ENCODE measurements around the gene PPP1R26. TPM values are rescaled to one million over a fixed set of nuclear protein-coding genes. Genes with fewer than 3 reads are reported as not detected.

The PPP1R26 gene
- total and polyA plus RNA-seq, 9 of the 15 experiments (the other 6 are each of a cell fraction or from before 2014, with no cell fraction given): 0.77 to 26.8 (median 9.3) TPM

DNA sequence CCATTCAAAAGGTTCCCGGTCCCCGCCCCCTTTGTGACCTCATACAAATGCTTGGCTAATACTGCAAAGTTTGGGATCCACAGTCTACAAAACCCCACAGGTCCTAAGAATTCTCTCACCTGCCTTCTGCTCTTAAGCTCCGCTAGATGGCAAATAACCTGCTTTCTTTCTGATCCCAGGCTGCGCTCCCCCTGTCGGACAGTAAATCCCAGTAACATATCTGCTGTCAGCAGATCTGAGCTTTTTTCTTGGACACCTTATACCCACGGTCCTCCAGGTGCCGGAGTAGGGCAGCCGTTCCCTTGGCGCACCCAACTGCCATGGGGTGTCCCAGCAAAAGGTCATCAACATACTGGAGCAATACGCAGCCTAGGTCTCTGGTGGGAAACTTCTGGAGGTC is 39.0 kb upstream of the PPP1R26 start (continued):
- TF ChIP-seq, protein P1, sequence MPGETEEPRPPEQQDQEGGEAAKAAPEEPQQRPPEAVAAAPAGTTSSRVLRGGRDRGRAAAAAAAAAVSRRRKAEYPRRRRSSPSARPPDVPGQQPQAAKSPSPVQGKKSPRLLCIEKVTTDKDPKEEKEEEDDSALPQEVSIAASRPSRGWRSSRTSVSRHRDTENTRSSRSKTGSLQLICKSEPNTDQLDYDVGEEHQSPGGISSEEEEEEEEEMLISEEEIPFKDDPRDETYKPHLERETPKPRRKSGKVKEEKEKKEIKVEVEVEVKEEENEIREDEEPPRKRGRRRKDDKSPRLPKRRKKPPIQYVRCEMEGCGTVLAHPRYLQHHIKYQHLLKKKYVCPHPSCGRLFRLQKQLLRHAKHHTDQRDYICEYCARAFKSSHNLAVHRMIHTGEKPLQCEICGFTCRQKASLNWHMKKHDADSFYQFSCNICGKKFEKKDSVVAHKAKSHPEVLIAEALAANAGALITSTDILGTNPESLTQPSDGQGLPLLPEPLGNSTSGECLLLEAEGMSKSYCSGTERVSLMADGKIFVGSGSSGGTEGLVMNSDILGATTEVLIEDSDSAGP (CRISPR knock-in tag; IDR thresholded peaks at IDR 0.05): no peak
- TF ChIP-seq, protein P2, sequence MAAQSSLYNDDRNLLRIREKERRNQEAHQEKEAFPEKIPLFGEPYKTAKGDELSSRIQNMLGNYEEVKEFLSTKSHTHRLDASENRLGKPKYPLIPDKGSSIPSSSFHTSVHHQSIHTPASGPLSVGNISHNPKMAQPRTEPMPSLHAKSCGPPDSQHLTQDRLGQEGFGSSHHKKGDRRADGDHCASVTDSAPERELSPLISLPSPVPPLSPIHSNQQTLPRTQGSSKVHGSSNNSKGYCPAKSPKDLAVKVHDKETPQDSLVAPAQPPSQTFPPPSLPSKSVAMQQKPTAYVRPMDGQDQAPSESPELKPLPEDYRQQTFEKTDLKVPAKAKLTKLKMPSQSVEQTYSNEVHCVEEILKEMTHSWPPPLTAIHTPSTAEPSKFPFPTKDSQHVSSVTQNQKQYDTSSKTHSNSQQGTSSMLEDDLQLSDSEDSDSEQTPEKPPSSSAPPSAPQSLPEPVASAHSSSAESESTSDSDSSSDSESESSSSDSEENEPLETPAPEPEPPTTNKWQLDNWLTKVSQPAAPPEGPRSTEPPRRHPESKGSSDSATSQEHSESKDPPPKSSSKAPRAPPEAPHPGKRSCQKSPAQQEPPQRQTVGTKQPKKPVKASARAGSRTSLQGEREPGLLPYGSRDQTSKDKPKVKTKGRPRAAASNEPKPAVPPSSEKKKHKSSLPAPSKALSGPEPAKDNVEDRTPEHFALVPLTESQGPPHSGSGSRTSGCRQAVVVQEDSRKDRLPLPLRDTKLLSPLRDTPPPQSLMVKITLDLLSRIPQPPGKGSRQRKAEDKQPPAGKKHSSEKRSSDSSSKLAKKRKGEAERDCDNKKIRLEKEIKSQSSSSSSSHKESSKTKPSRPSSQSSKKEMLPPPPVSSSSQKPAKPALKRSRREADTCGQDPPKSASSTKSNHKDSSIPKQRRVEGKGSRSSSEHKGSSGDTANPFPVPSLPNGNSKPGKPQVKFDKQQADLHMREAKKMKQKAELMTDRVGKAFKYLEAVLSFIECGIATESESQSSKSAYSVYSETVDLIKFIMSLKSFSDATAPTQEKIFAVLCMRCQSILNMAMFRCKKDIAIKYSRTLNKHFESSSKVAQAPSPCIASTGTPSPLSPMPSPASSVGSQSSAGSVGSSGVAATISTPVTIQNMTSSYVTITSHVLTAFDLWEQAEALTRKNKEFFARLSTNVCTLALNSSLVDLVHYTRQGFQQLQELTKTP (IDR thresholded peaks at IDR 0.05; ENCODE audit: low read depth in 1 of 2, partially characterized antibody in 2 of 2): peak in 1 of 2 experiments; percentile 32
- TF ChIP-seq TCF7L2 (IDR thresholded peaks at IDR 0.05; ENCODE audit: low read depth, low read length) (no peak), NFE2L1 (tag; IDR thresholded peaks at IDR 0.05; ENCODE audit: borderline replicate concordance, low read depth) (no peak), ZBTB1 (CRISPR knock-in tag; IDR thresholded peaks at IDR 0.05; ENCODE audit: borderline replicate concordance, low read depth) (no peak), PRPF4 (IDR thresholded peaks at IDR 0.05; ENCODE audit: insufficient read depth, low read depth, low read length, poor library complexity, severe bottlenecking) (no peak), POLR2H (tag; IDR thresholded peaks at IDR 0.05; ENCODE audit: low read depth) (no peak), ZNF41 (CRISPR knock-in tag; conservative IDR thresholded peaks at IDR 0.05) (no peak), ZNF175 (CRISPR knock-in tag; IDR thresholded peaks at IDR 0.05; ENCODE audit: low read depth) (0 out of 2 replicates have a peak, but pooled peaks have one; percentile 29), TGIF2 (CRISPR knock-in tag; IDR thresholded peaks at IDR 0.05) (no peak), ZBTB7A (IDR thresholded peaks at IDR 0.05; ENCODE audit: borderline replicate concordance, control insufficient read depth, low read depth, low read length) (no peak)
- TF ChIP-seq, protein P3, sequence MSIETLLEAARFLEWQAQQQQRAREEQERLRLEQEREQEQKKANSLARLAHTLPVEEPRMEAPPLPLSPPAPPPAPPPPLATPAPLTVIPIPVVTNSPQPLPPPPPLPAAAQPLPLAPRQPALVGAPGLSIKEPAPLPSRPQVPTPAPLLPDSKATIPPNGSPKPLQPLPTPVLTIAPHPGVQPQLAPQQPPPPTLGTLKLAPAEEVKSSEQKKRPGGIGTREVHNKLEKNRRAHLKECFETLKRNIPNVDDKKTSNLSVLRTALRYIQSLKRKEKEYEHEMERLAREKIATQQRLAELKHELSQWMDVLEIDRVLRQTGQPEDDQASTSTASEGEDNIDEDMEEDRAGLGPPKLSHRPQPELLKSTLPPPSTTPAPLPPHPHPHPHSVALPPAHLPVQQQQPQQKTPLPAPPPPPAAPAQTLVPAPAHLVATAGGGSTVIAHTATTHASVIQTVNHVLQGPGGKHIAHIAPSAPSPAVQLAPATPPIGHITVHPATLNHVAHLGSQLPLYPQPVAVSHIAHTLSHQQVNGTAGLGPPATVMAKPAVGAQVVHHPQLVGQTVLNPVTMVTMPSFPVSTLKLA (conservative IDR thresholded peaks at IDR 0.05): no peak
- TF ChIP-seq, protein P4, sequence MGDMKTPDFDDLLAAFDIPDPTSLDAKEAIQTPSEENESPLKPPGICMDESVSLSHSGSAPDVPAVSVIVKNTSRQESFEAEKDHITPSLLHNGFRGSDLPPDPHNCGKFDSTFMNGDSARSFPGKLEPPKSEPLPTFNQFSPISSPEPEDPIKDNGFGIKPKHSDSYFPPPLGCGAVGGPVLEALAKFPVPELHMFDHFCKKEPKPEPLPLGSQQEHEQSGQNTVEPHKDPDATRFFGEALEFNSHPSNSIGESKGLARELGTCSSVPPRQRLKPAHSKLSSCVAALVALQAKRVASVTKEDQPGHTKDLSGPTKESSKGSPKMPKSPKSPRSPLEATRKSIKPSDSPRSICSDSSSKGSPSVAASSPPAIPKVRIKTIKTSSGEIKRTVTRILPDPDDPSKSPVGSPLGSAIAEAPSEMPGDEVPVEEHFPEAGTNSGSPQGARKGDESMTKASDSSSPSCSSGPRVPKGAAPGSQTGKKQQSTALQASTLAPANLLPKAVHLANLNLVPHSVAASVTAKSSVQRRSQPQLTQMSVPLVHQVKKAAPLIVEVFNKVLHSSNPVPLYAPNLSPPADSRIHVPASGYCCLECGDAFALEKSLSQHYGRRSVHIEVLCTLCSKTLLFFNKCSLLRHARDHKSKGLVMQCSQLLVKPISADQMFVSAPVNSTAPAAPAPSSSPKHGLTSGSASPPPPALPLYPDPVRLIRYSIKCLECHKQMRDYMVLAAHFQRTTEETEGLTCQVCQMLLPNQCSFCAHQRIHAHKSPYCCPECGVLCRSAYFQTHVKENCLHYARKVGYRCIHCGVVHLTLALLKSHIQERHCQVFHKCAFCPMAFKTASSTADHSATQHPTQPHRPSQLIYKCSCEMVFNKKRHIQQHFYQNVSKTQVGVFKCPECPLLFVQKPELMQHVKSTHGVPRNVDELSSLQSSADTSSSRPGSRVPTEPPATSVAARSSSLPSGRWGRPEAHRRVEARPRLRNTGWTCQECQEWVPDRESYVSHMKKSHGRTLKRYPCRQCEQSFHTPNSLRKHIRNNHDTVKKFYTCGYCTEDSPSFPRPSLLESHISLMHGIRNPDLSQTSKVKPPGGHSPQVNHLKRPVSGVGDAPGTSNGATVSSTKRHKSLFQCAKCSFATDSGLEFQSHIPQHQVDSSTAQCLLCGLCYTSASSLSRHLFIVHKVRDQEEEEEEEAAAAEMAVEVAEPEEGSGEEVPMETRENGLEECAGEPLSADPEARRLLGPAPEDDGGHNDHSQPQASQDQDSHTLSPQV (IDR thresholded peaks at IDR 0.05): peak; percentile 81
- TF ChIP-seq, protein P5, sequence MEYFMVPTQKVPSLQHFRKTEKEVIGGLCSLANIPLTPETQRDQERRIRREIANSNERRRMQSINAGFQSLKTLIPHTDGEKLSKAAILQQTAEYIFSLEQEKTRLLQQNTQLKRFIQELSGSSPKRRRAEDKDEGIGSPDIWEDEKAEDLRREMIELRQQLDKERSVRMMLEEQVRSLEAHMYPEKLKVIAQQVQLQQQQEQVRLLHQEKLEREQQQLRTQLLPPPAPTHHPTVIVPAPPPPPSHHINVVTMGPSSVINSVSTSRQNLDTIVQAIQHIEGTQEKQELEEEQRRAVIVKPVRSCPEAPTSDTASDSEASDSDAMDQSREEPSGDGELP (CRISPR knock-in tag; IDR thresholded peaks at IDR 0.05; ENCODE audit: borderline replicate concordance): 0 out of 2 replicates have a peak, but pooled peaks have one; percentile 33

All from K562 (cell line).